ENCODE results near the gene SLC25A43. TPM values are rescaled to one million over a fixed set of nuclear protein-coding genes. Genes with fewer than 3 reads are reported as not detected.
A peak's percentile ranks its signal among the peaks of the same experiment; 100 is the strongest.

Gene SLC25A43
- total RNA-seq, 1 donor: 22.0 TPM

DNA sequence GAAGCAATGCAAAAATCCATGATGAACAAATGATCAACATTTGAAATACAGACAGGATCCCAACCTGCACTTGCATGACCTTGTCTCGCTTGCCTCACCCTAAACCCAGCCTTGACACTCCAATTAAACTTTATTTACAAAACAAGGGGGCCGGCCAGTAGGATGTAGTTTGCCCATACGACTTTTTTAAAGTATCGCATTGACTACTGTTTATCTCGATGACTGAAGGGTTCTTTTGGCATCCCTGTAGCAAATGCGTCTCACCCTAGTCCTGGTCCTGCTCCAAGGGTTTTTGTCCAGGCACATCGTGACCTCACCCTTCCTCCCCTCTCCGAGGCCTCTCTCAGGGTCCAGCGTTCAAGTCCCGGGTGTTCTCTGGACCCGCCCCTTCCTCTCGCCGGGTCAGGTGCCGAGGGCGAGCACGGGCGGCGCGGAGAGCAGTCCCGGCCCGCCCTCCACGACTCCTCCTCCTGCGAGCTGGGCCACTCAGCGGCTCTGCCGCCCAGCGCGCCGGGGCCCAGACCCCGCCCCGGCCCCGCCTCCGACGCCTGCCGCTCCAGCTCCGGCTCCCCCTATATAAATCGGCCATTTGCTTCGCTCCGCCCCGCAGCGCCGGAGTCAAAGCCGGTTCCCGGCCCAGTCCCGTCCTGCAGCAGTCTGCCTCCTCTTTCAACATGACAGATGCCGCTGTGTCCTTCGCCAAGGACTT is 68.9 kb downstream of the SLC25A43 start, which contains the start of gene SLC25A5:
TSS of gene SLC25A5 (plus strand) at position 603 of the 709 bp plus-strand sequence. CDS start at position 675, 72 bp downstream.
- peak within 1 kb of the TSS; percentile 81 for H3K4me3 ChIP-seq (ENCODE audit: low read depth, low read length)
- no peak for TF ChIP-seq CTCF (IDR thresholded peaks at IDR 0.05; ENCODE audit: insufficient read depth, low read depth, low read length)
- DNase-seq (ENCODE audit: low read depth): peak; percentile 74

DNA sequence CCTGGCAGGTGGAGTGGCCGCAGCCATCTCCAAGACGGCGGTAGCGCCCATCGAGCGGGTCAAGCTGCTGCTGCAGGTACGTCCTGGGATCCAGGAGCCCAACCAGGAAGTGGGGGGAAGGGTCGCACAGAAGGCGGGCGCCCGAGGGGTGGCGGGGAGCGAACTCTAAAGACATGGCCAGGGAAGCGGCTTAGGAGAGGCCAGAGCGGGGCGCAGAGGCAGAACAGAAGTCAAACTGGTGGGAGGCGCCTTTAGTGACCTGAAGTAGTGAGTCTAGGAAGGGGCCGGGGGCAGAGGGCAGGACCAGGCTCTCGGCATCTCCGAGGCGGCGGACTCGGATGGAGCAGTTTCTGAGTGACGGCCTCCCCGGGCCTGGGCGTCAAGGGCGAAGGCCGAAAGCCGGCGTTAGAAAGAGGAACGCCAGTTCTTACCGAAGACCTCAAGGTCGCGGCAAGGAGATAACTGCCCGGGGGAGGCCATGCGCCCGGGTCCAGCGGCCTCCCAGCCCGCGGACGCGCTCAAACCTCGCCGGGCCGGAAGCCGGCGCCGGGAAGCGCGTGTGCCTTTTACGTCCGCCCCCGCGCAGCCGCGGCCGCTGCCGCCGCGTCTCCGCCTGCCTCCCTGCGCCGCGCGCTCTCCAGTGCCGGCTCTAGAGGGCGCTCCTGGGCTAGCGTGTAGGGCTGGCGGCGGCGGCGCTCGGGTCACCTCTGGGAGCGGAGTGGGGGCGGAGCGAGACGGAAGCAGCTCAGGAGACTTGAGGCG is 69.6 kb downstream of the SLC25A43 start:
- peak; percentile 81 for DNase-seq (ENCODE audit: low read depth)
- peak; percentile 66 for TF ChIP-seq CTCF (IDR thresholded peaks at IDR 0.05; ENCODE audit: insufficient read depth, low read depth, low read length)
- H3K4me3 ChIP-seq (ENCODE audit: low read depth, low read length): peak overlapping the region; percentile 81

DNA sequence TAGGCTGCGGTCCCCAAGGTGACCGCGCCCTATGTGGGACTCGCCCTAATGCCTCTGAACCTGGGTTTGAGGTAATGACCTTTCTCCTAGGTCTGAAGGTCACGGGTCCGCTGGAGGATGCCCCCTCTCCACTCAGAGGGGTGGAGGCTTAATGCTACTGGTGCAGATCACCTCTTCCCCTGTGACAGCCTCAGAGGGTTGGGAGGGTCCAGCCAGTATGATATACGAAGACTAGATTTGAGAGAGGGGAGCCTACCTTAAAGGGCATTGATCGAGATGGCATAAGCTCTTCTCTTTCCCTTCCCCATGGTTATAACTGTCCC is 70.1 kb downstream of the SLC25A43 start:
- no peak for DNase-seq (ENCODE audit: low read depth)
- H3K4me3 ChIP-seq (ENCODE audit: low read depth, low read length): peak overlapping the region; percentile 64
- TF ChIP-seq CTCF (IDR thresholded peaks at IDR 0.05; ENCODE audit: insufficient read depth, low read depth, low read length): no peak

DNA sequence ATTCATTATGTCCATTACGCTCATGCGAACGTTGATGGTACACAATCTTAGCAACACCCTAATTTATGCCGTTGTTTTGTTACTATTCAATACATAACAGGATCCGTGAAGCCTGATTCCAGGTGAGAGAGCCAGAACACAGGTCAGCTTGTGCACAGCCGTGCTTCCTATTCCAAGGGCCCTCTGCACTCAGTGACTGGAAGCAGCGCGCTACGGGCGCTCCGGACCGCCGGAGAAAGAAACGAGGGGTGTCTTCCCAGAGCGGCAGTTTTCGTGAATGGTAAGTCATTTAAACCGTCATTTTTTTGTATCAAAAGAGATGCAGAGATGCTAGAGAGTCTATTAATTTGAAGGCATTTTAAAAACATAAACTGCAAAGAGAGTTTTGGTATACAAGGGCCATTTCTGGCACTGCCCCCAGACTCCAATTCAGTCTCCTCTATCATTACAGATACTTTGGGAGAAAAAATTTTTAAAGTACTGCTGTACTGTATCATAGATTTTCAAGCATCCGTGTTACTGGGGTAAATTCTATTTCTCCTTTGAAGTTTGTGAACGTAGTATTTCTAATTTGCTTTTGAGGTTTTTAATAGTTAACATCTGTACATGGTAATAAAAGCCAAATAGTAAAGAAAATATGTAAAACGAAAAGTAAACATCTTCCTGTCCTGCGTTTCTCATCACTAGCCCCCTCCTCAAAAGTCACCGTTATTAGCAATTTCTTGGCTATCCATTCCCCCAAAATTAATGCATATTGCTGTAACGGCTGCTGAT is 75.7 kb downstream of the SLC25A43 start:
- TF ChIP-seq CTCF (IDR thresholded peaks at IDR 0.05; ENCODE audit: insufficient read depth, low read depth, low read length): no peak
- no peak for DNase-seq (ENCODE audit: low read depth)
- no peak overlapping the region for H3K4me3 ChIP-seq (ENCODE audit: low read depth, low read length)

DNA sequence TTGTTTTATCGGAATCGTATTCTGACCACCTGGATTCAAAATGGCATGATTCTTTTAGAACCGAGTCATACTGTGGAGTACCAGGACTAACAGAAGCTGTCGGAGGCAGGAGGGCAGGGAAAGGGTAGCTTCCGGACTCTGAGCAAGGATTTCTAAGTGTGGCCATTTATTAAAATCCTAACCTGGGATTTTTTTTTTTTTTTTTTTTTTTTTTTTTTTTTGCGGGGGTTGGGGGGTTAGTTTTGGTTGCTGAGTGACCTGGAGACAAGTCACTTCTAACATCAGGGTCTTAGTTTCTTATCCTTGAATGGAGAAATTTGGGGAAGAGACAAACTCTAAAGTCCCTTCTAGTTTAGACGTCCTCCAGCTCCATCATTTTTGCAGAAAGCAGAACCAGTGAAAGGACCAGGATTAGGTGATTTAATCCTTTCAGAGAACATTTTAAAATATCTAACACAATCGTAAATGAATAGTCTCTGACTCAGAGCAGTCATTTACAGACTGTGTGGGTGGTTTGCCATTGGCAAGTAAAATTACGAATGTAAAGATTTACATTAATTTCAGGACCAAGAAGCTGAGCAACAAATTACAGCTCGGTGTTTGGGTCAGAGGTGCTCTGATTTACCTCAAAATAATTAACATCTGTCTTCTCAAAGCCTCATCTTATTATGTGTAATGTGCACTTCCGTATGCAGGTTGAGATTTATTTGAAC is 76.4 kb downstream of the SLC25A43 start:
- DNase-seq (ENCODE audit: low read depth): no peak
- no peak for TF ChIP-seq CTCF (IDR thresholded peaks at IDR 0.05; ENCODE audit: insufficient read depth, low read depth, low read length)
- H3K4me3 ChIP-seq (ENCODE audit: low read depth, low read length): no peak overlapping the region

DNA sequence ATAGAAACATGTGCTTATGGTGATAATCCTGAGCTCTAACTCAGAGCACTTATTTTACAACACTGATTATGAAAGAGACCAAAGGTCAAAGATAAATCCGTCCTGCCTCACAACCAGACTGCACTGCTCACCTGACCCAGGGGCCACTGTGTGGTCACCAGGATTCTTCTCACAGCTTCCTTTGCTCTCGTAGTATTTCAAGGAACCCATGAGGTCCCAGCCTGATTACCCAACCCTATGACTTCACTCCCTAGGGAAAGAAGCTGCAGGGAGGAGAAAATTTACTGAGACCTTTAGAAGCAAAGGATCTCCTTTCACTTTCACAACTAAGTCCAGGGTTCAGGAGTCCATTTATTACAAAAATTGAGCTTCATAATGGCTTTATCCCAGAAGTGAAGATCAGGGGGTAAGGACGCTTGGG is 78.7 kb downstream of the SLC25A43 start:
- DNase-seq (ENCODE audit: low read depth): peak; percentile 99
- peak overlapping the region; percentile 50 for H3K4me3 ChIP-seq (ENCODE audit: low read depth, low read length)
- TF ChIP-seq CTCF (IDR thresholded peaks at IDR 0.05; ENCODE audit: insufficient read depth, low read depth, low read length): no peak
